GM18873 (cell line): Measurements from ENCODE around the gene ALKBH2.

Source experiments
- ATAC-seq: cut with Tn5 transposase; IDR thresholded peaks from one replicate; pipeline ENCODE4 v1.9.1; 2021; ENCODE audit warnings: mild to moderate bottlenecking, moderate library complexity, moderate number of reproducible peaks; ENCODE audit not compliant: unreplicated experiment, low FRiP score

The ALKBH2 gene

GRCh38 chr12:109093022-109093918 lies at the start of gene ALKBH2:
Gene ALKBH2 (minus strand): TSS chr12:109093472. CDS start chr12:109092786, 686 bp downstream.
- ATAC-seq, result peak; percentile 47

- no peak for ATAC-seq
Observed at GRCh38 chr12:109140560-109140959, 47.3 kb upstream of the ALKBH2 start.

- no peak for ATAC-seq
Observed at GRCh38 chr12:109139791-109140190, 46.5 kb upstream of the ALKBH2 start.

- ATAC-seq, result no peak
Observed at GRCh38 chr12:109139360-109139759, 46.1 kb upstream of the ALKBH2 start.

GRCh38 chr12:109137055-109137454 lies 43.8 kb upstream of the ALKBH2 start:
- no peak for ATAC-seq

GRCh38 chr12:109134186-109134917 lies 41.1 kb upstream of the ALKBH2 start:
- ATAC-seq, result no peak

GRCh38 chr12:109131154-109132050 lies 38.1 kb upstream of the ALKBH2 start:
- no peak for ATAC-seq

- ATAC-seq, result no peak
Observed at GRCh38 chr12:109130297-109131153, 37.3 kb upstream of the ALKBH2 start.

GRCh38 chr12:109127533-109128242 lies 34.4 kb upstream of the ALKBH2 start:
- ATAC-seq, result no peak

GRCh38 chr12:109126784-109127183 lies 33.5 kb upstream of the ALKBH2 start:
- ATAC-seq, result no peak

- ATAC-seq, result no peak
Observed at GRCh38 chr12:109125791-109126190, 32.5 kb upstream of the ALKBH2 start.

GRCh38 chr12:109124878-109125648 lies 31.8 kb upstream of the ALKBH2 start:
- no peak for ATAC-seq

GRCh38 chr12:109121346-109121880 lies 28.1 kb upstream of the ALKBH2 start:
- no peak for ATAC-seq

GRCh38 chr12:109120557-109120956 lies 27.3 kb upstream of the ALKBH2 start:
- ATAC-seq, result no peak

- ATAC-seq, result no peak
Observed at GRCh38 chr12:109120095-109120494, 26.8 kb upstream of the ALKBH2 start.

GRCh38 chr12:109116611-109116949 lies 23.3 kb upstream of the ALKBH2 start:
- ATAC-seq, result no peak

GRCh38 chr12:109115758-109116610 lies 22.7 kb upstream of the ALKBH2 start, which contains the start of gene ACACB:
Gene ACACB (plus strand): TSS chr12:109116587. CDS start chr12:109139406, 22,819 bp downstream.
- ATAC-seq, result no peak
